NCI-H460 (cell line): ENCODE data around the gene FMC1. TPM values are rescaled to one million over a fixed set of nuclear protein-coding genes. Genes with fewer than 3 reads are reported as not detected.

Experiments used
- DNase-seq: peaks from one replicate; pipeline ENCODE4 v3.0.0-alpha.2; 2016; ENCODE audit warnings: low read depth; ENCODE audit errors: extremely low read depth
- small RNA-seq, 2 experiments: library from RNA; depleted of rRNA; stranded (forward); fragments of <200 nt; gene quantifications; one replicate each; pipeline ENCODE3, GENCODE V24; 2014
- total RNA-seq: library from RNA; depleted of rRNA; stranded (reverse); fragments of >200 nt; shearing (Covaris generic); gene quantifications from 2 replicates; pipeline ENCODE4 v1.2.3, GENCODE V29; 2014; rRNA removed

The FMC1 gene
- total RNA-seq, 1 experiment from 2014 or later, result 13.5 TPM

- DNase-seq, result no peak
Observed at GRCh38 chr7:139370943-139371313, 29.8 kb downstream of the FMC1 start.

- DNase-seq, result no peak
Observed at GRCh38 chr7:139374246-139374645, 33.1 kb downstream of the FMC1 start.

GRCh38 chr7:139382439-139382838 lies 41.3 kb downstream of the FMC1 start:
- no peak for DNase-seq

- no peak for DNase-seq
Observed at GRCh38 chr7:139384611-139385010, 43.5 kb downstream of the FMC1 start.

GRCh38 chr7:139387594-139387993 lies 46.5 kb downstream of the FMC1 start:
- DNase-seq, result no peak

GRCh38 chr7:139389091-139389490 lies 48.0 kb downstream of the FMC1 start:
- DNase-seq, result no peak

GRCh38 chr7:139389774-139390173 lies 48.6 kb downstream of the FMC1 start:
- no peak for DNase-seq

GRCh38 chr7:139393621-139394211 lies 52.6 kb downstream of the FMC1 start:
- DNase-seq, result no peak

- DNase-seq, result no peak
Observed at GRCh38 chr7:139394540-139394939, 53.4 kb downstream of the FMC1 start.

Small RNAs within 50 kb of the gene (small RNA-seq; reads per million reads assigned to genes)
- 0 reads per million in 2 experiments for gene RNU6-206P

Other genes with a start within 250 kb of the FMC1 start
- 43.7 and 45.8 TPM in 2 replicates for gene ZC3HAV1, start 231.6 kb upstream of the FMC1 start, total RNA-seq
- gene UBN2, start 110.1 kb upstream of the FMC1 start, total RNA-seq, result 5.4 and 6.5 TPM in 2 replicates
- 55.7 and 61.9 TPM in 2 replicates for gene LUC7L2, start 18.6 kb downstream of the FMC1 start, total RNA-seq
- 0.20 and 0.38 TPM in 2 replicates for gene KLRG2, start 142.3 kb downstream of the FMC1 start, total RNA-seq
- not detected in 2 replicates for gene CLEC2L, start 182.3 kb downstream of the FMC1 start, total RNA-seq